Measurements from ENCODE around the gene OAS3.

GRCh38 chr12:113021500-113021899 lies 83.2 kb downstream of the OAS3 start:
- no peak for TF ChIP-seq RARB (CRISPR knock-in tag; IDR thresholded peaks at IDR 0.05)
- TF ChIP-seq ZNF8 (CRISPR knock-in tag; IDR thresholded peaks at IDR 0.05), result no peak
- TF ChIP-seq GLIS3 (CRISPR knock-in tag; IDR thresholded peaks at IDR 0.05), result no peak
- TF ChIP-seq TOX (CRISPR knock-in tag; IDR thresholded peaks at IDR 0.05; ENCODE audit: borderline replicate concordance), result no peak
- TF ChIP-seq, protein P1, sequence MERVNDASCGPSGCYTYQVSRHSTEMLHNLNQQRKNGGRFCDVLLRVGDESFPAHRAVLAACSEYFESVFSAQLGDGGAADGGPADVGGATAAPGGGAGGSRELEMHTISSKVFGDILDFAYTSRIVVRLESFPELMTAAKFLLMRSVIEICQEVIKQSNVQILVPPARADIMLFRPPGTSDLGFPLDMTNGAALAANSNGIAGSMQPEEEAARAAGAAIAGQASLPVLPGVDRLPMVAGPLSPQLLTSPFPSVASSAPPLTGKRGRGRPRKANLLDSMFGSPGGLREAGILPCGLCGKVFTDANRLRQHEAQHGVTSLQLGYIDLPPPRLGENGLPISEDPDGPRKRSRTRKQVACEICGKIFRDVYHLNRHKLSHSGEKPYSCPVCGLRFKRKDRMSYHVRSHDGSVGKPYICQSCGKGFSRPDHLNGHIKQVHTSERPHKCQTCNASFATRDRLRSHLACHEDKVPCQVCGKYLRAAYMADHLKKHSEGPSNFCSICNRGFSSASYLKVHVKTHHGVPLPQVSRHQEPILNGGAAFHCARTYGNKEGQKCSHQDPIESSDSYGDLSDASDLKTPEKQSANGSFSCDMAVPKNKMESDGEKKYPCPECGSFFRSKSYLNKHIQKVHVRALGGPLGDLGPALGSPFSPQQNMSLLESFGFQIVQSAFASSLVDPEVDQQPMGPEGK (CRISPR knock-in tag; IDR thresholded peaks at IDR 0.05; ENCODE audit: borderline replicate concordance), result no peak
- TF ChIP-seq ARNTL (CRISPR knock-in tag; IDR thresholded peaks at IDR 0.05; ENCODE audit: borderline replicate concordance, low read depth), result no peak
- no peak for TF ChIP-seq ZFP3 (CRISPR knock-in tag; IDR thresholded peaks at IDR 0.05)
- no peak for TF ChIP-seq BACH2 (CRISPR knock-in tag; IDR thresholded peaks at IDR 0.05; ENCODE audit: borderline replicate concordance)

Data from SK-N-SH treated with all-trans-retinoic acid at 6 μM for 48 hours (cell line).